ENCODE results near the gene TSHZ2.

Gene TSHZ2

DNA sequence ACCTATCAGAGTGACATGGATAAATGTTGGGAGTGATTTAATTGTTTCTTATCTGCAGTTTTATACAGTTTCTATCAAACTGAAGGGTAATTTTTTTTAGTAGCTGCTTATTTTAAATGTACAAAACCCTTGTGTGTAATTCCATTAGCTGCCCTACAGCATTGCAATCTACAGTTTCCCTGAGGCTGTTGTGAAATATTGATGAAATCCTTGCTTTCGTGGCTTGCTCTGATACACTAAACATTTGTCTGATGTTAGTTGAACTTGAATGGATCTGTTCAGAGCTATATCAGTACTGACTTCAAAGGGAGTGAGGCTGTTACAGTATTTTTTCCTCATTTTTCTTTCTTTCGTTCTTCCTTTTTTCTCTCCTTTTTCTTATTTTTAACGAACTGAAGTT lies 255.4 kb downstream of the TSHZ2 start:
- no peak for FAIRE-seq
- DNase-seq (ENCODE audit: low spot score) = no peak

GRCh38 chr20:53231061-53231460 lies 258.9 kb downstream of the TSHZ2 start:
- no peak for FAIRE-seq
- DNase-seq (ENCODE audit: low spot score) = no peak

DNA sequence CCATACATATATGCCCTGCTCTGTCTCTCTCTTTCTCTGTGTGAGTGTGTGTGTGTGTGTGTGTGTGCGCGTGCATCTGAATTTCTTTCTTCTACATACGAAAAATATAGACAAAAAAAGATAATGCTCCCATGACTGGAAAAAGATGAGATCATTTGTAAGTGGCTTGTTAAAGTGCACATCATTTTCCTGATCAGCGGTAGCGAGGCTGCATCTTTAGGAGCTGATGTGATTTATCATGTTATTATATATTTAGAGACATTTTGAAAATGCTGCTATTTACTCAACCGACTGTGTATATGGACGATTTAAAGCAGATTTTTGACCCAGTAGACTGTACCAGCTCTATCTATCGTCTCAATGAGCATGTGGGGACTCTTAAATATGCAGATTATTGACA lies 265.3 kb downstream of the TSHZ2 start:
- FAIRE-seq (no peak), DNase-seq (ENCODE audit: low spot score) (no peak)

DNA sequence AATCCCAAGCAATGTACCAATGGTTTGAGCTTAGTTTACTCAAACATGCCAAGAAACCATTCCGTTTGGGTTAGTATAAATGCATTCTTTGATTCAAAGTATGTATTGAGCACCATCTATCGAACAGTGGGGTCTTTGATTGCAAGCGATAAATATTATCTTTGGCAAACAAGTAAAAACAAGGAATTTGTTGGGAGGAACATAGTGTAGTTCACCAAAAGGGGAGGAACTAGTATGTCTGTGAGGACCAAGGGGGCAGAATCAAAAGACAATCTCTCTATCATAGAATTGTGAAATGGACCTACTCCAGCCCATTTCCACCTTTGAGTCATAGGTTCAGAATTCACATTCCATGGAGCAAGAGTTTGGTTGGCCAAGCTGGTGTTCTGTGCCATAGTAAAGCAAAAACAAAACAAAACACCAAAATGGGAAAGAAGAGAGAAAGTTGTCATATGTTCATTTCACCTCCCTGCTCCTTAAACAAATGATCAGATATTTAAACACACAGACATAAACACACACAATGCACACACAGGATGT lies 266.0 kb downstream of the TSHZ2 start:
- DNase-seq (ENCODE audit: low spot score) (no peak), FAIRE-seq (no peak)

DNA sequence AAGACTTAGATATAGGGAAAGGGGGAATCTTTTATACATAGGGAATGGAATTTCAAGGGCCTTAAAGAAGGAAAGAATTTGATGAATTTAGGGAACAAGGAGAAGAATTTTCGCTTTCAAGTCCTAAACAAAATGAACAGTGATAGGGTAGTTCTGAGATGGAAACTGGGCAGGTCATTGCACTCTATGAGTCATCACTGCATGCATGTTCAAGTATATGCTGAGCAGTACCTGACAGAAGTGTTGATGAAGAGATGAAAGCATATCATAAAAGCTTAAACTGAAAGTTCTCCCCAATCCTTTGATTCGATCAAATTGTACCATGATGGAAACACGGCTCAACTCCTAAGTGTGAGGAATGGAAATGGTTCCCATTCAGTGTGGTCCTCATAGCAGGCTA lies 271.0 kb downstream of the TSHZ2 start:
- FAIRE-seq (peak; percentile 83), DNase-seq (ENCODE audit: low spot score) (no peak)

DNA sequence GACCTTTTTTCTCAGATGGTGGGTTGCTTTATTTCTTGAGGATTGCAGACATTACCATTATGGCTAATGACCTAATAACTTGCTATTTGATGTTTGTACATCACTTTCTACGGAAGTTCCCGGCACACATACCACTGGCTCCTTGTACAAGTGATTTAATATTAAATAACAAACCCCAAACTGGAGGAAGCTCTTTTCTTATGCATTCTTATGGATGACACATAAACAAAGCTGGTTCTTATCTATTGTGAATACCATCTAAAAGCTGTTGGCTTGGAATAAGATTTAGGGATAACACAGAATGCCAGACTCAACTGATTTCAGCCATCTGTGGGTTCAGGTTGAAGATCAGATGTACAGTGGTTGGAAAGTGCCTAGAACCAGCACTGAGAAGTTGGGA lies 272.6 kb downstream of the TSHZ2 start:
- no peak for FAIRE-seq
- DNase-seq (ENCODE audit: low spot score) = no peak

DNA sequence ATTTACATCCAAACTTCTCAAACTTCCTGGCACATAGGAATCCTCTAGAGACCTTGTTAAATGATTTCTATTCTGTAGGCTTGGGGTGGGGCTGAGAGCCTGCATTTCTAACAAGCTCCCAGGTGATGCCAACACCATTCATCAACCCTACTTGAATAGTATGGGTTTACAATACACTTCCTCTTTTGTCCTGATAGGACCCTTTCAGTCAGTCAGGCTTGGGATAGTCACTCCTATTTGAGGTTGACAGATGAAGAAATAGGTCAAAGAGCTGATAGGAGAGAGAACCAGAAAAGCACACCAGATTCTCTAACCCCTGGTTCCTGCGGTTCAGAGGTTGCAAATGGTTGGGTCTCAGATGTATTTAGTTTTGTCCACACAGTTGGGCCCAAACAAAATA lies 273.4 kb downstream of the TSHZ2 start:
- FAIRE-seq (no peak), DNase-seq (ENCODE audit: low spot score) (no peak)

DNA sequence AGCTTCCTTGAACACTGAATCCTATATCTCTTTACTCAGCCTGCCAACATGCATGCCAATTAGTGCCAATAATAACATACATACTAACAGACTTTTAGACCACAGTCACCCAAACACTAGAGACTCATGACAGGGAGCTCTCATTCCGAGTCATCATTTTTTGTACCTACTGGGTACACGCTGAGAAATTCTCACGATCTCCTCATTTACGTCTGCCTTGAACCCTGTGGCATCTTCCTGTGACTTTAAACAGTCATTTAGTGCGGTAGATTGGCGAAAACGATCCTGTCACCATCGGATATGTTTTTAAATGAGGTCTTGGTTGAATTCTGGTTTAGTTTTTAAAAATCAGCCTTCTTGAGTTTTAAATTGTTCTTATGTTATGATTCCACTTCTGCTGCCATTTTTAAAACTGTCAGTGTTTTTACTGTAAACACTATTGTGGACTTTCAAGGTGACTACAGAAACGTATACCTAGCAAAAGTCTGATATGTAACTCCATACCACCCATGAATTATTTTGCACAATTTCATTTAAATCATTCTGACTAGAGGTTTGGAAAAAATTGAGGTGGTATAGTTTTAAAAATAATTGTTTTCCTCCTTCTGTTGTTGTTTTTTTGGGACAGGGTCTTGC lies 275.4 kb downstream of the TSHZ2 start:
- FAIRE-seq (no peak), DNase-seq (ENCODE audit: low spot score) (no peak)

DNA sequence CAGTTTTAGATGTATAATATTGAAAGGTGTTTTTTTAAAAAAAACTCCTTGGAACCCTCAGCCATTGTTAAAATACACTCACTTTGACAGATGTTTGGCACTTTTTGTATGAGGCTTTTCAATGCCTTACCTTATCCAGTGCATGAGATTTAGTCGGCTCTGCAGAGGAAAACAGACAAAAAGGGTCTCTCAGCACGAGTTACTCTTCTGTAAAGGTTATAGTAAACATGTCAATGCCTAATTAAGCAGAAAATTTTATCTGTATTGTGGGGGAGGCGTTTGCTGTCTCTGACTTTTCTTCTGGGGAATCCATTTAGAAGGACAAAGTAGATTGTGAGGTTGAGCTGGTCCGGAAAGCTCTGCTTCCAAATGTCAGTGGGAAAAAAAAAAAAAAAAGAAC lies 278.3 kb downstream of the TSHZ2 start:
- DNase-seq (ENCODE audit: low spot score) = no peak
- no peak for FAIRE-seq

DNA sequence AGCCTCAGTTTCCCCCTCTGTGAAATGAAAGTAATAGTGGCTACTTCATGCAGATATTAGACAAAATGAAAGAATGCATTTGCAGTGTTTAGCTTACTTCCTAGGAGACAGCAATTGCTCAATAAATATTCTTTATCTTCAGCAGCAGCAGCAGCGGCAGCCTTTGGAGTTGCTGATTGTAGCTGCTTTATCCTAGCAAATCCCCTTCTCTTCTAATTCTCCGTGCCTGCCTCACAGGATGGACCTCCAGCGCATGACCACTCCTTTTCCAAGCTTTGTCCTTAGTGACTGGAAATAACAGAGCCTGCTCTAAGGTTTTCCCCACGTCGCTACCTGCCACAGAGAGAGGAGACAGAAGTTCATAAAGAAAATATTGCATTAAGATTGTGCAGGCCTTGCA lies 279.8 kb downstream of the TSHZ2 start:
- DNase-seq (ENCODE audit: low spot score) (no peak), FAIRE-seq (no peak)

DNA sequence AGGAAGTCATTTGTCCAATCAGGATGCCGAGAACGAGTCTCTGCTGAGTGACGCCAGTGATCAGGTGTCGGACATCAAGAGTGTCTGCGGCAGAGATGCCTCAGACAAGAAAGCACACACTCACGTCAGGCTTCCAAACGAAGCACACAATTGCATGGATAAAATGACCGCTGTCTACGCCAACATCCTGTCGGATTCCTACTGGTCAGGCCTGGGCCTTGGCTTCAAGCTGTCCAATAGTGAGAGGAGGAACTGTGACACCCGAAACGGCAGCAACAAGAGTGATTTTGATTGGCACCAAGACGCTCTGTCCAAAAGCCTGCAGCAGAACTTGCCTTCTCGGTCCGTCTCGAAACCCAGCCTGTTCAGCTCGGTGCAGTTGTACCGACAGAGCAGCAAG lies 281.5 kb downstream of the TSHZ2 start:
- FAIRE-seq = no peak
- DNase-seq (ENCODE audit: low spot score) = no peak

GRCh38 chr20:53255102-53255710 lies 283.0 kb downstream of the TSHZ2 start:
- FAIRE-seq (no peak), DNase-seq (ENCODE audit: low spot score) (no peak)

- DNase-seq (ENCODE audit: low spot score) (no peak), FAIRE-seq (peak; percentile 9)
Observed at GRCh38 chr20:53258741-53259140, 286.6 kb downstream of the TSHZ2 start.

- no peak for FAIRE-seq
Observed at GRCh38 chr20:53260168-53260567, 288.0 kb downstream of the TSHZ2 start.

DNA sequence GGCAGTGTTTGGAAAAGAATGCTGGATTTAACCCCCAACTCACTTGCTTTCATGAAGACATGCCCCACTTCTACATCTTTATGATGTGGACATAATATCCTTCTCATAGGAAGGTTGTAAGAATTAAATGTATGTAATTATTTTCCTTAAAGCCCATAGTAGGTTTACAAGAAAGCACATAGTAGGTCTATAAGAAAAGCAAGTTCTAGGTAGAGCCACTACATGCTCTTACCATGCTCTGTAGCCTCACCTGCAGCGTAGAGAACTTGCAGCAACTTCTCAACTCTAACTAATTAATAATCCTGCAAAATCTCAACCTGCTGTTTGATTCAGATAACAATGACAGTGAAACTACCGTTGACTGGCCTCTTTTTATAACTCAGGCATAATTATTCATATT lies 288.4 kb downstream of the TSHZ2 start:
- DNase-seq (ENCODE audit: low spot score) = no peak
- no peak for FAIRE-seq

More at GRCh38 chr20:53260168-53260567, 288.0 kb downstream of the TSHZ2 start:
- DNase-seq (ENCODE audit: low spot score) = no peak

- FAIRE-seq = no peak
- no peak for DNase-seq (ENCODE audit: low spot score)
Observed at GRCh38 chr20:53262365-53262764, 290.2 kb downstream of the TSHZ2 start.

DNA sequence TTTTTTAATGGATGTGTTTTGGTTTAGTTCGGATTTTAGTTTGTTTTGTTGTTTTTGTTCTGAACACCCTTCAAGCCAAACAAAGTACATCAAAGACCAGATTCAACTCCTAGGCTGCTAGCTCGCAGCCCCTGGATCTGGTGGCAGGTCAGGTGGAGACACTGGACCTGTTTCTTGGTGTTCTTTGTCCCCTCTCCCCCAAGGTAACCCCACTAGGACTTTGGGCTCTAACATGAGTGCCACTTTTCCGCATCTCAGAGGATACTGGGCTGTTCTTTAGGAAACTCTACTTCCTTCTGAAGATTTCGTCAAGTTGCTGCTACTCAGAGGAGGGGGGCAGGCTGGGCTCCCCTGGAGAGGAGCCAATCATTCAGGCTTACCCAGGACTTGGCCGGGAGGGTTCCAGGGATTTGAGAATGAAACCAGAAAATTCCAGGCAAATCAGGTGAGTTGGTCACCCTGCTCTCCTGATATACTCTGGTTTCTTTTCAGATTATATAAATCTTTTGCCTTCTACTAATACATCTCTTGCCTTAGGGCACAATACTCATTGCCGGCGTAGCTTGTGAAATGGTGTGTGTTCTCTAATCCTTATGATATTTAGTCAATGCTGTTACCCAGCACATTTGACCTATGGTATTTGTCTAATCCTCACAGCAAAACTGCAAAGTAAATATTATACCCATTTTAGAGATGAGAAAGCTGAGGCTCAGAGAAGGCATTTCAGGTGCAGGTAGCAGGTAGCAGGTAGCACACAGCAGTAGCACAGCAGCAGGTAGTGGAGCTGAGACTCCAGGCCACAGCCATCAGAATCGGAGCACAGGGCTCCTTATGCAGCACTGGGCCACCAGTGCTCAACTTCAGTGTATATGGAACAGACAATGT lies 291.6 kb downstream of the TSHZ2 start:
- FAIRE-seq (no peak), DNase-seq (ENCODE audit: low spot score) (no peak)

DNA sequence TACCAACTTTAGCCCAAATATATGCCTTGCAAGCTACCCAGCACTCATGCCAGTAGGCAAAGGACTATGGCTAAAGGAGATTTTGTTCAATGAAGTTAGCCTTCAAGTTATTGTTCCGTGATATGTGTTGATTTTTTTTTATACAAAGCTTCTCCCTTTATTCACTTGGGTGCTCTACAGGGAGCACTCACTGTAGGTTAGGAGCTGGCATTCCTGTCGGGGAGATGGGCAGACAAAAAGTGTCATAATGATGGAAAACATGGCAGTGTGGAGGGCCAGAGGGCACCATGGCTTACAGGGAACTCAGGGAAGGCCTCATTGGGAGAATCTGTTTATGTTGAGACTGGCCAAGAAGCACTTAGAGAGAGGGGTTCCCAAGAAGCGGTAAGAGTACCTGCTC lies 292.4 kb downstream of the TSHZ2 start:
- no peak for FAIRE-seq
- no peak for DNase-seq (ENCODE audit: low spot score)

- DNase-seq (ENCODE audit: low spot score) (no peak), FAIRE-seq (no peak)
Observed at GRCh38 chr20:53265304-53265875, 293.2 kb downstream of the TSHZ2 start.

GRCh38 chr20:53269380-53269779 lies 297.2 kb downstream of the TSHZ2 start:
- no peak for FAIRE-seq

GRCh38 chr20:53270792-53271375 lies 298.7 kb downstream of the TSHZ2 start:
- no peak for DNase-seq (ENCODE audit: low spot score)
- FAIRE-seq = no peak

More at GRCh38 chr20:53269380-53269779, 297.2 kb downstream of the TSHZ2 start:
- DNase-seq (ENCODE audit: low spot score) = no peak

All from urothelium cell line (cell line).